GM18526 (cell line): ENCODE results near the gene SARS1.

ENCODE experiments used
- POLR2A ChIP-seq: IDR thresholded peaks from 3 replicates; pipeline ENCODE4 v1.6.1; 2011; ENCODE audit not compliant: insufficient read length; ENCODE audit errors: extremely low read depth

Gene SARS1

DNA sequence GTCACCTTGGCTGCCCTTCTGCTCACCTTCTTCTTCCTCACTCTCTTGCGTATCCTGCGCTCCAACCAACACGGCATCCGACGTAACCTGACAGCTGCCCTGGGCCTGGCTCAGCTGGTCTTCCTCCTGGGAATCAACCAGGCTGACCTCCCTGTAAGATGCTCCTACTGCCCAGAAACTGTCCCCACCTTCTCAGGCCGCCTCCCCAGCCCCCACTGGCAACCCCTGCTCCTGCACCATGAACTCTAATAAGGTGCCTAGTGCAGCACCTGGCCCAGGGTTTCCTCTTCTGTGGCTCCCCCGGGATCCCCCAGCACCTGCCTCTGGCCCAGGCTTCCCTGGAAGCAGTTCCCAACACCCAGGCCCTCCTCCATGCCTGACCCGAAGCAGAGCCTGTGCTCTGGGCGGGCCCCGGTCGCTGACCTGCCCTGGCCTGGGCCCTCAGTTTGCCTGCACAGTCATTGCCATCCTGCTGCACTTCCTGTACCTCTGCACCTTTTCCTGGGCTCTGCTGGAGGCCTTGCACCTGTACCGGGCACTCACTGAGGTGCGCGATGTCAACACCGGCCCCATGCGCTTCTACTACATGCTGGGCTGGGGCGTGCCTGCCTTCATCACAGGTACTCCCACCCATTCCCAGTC lies 56.4 kb downstream of the SARS1 start:
- no peak for TF ChIP-seq POLR2A

DNA sequence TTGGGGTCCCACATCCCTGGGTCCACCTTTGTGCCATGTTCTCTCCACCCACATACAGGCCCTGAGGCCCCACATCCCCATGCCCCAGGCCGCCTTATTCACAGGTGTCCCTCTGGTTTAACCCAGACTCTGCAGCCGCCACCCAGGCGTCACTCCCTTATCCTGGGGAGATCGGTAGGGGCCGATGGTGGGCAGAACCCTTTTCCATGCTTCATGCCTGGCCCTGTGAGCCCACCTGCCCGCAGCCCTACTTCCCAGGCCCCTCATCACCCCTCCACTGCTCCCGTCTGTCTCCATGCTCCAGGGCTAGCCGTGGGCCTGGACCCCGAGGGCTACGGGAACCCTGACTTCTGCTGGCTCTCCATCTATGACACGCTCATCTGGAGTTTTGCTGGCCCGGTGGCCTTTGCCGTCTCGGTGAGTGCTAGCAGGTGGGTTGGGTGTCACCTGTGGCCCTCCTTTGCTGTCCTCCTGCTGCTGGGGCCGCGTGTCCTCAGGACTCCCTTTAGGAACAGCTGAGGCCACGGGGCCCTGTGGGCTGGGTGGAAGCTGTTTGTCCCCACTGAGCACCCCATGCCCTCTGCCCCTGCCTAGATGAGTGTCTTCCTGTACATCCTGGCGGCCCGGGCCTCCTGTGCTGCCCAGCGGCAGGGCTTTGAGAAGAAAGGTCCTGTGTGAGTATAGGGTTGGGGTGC lies 57.1 kb downstream of the SARS1 start:
- TF ChIP-seq POLR2A: no peak

DNA sequence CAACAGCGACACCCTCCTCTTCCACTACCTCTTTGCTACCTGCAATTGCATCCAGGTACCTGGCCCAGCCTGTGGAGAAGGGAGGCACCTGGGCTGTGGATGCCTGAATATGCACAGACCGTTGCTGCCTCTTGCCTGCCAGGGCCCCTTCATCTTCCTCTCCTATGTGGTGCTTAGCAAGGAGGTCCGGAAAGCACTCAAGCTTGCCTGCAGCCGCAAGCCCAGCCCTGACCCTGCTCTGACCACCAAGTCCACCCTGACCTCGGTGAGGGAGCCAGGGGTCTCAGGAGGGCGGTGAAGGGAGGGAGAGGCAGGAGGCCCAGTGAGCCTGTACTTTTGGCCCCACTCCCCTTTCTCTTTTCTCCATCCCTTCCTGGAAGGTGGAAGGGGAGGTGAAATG lies 57.7 kb downstream of the SARS1 start:
- TF ChIP-seq POLR2A: no peak

DNA sequence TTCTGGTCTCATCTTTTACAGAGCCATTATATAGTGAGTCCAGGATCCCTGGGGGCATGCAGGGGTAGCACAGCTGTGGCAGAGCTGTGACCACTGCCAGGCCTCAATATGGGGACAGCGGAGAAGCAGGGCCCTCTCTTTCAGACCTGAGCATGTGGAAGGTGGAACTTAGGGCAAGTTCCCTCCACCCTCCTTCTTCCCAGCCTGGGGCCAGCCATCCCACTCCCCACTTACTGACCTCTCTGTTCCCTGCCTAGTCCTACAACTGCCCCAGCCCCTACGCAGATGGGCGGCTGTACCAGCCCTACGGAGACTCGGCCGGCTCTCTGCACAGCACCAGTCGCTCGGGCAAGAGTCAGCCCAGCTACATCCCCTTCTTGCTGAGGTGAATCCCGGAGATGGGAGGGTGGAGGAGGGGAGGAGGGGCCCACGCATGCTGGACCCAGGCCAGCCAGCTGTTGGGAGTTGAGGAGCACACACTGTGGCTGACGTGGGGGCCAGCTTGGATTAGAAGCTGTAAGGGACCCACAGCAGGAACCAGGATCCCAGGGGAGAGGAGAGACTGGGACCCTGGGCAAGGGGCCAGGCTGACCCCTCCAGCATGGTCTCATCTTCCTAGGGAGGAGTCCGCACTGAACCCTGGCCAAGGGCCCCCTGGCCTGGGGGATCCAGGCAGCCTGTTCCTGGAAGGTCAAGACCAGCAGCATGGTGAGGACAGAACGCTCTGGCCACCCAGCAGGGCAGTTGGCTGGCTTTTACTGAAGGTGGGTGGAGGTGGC lies 58.5 kb downstream of the SARS1 start:
- no peak for TF ChIP-seq POLR2A

DNA sequence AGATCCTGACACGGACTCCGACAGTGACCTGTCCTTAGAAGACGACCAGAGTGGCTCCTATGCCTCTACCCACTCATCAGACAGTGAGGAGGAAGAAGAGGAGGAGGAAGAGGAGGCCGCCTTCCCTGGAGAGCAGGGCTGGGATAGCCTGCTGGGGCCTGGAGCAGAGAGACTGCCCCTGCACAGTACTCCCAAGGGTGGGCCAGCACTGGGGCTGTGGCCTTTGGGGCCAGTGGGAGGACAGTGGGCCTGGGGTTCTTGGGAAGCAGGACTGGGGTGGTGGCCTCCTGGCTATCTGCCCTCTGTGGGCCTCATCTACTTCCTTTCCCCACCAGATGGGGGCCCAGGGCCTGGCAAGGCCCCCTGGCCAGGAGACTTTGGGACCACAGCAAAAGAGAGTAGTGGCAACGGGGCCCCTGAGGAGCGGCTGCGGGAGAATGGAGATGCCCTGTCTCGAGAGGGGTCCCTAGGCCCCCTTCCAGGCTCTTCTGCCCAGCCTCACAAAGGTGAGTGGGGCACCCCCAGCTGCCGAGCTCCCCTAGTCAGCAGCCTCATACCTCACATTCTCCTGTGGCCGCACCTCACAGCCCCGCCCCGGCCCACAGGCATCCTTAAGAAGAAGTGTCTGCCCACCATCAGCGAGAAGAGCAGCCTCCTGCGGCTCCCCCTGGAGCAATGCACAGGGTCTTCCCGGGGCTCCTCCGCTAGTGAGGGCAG lies 59.3 kb downstream of the SARS1 start:
- TF ChIP-seq POLR2A: no peak

DNA sequence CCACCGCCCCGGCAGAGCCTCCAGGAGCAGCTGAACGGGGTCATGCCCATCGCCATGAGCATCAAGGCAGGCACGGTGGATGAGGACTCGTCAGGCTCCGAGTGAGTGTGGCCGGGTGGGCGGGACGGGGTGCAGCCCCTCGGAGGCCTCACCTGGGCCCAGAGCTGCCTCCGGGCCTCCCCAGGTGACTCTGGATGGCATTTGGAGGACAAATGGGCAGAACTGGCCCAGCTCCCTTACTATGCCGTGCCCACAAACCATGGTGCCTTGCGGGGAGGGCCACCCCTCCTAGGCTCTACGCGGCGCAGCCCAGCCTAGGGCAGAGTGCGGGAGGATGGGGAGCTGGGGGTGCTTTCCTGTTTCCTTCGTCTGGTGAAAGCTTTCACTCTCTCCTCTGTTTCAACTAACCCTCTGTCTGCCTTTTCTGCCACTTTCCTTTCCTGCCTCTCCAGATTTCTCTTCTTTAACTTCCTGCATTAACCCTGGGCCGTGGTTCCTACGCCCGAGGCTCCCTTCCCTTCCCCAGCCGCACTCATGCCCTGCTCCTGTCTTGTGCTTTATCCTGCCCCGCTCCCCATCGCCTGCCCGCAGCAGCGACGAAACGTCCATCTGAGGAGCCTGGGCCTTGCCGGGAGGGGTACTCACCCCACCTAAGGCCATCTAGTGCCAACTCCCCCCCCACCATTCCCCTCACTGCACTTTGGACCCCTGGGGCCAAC lies 60.0 kb downstream of the SARS1 start:
- TF ChIP-seq POLR2A: no peak

DNA sequence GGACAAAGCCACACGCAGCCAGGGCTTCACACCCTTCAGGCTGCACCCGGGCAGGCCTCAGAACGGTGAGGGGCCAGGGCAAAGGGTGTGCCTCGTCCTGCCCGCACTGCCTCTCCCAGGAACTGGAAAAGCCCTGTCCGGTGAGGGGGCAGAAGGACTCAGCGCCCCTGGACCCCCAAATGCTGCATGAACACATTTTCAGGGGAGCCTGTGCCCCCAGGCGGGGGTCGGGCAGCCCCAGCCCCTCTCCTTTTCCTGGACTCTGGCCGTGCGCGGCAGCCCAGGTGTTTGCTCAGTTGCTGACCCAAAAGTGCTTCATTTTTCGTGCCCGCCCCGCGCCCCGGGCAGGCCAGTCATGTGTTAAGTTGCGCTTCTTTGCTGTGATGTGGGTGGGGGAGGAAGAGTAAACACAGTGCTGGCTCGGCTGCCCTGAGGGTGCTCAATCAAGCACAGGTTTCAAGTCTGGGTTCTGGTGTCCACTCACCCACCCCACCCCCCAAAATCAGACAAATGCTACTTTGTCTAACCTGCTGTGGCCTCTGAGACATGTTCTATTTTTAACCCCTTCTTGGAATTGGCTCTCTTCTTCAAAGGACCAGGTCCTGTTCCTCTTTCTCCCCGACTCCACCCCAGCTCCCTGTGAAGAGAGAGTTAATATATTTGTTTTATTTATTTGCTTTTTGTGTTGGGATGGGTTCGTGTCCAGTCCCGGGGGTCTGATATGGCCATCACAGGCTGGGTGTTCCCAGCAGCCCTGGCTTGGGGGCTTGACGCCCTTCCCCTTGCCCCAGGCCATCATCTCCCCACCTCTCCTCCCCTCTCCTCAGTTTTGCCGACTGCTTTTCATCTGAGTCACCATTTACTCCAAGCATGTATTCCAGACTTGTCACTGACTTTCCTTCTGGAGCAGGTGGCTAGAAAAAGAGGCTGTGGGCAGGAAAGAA lies 61.1 kb downstream of the SARS1 start:
- no peak for TF ChIP-seq POLR2A

DNA sequence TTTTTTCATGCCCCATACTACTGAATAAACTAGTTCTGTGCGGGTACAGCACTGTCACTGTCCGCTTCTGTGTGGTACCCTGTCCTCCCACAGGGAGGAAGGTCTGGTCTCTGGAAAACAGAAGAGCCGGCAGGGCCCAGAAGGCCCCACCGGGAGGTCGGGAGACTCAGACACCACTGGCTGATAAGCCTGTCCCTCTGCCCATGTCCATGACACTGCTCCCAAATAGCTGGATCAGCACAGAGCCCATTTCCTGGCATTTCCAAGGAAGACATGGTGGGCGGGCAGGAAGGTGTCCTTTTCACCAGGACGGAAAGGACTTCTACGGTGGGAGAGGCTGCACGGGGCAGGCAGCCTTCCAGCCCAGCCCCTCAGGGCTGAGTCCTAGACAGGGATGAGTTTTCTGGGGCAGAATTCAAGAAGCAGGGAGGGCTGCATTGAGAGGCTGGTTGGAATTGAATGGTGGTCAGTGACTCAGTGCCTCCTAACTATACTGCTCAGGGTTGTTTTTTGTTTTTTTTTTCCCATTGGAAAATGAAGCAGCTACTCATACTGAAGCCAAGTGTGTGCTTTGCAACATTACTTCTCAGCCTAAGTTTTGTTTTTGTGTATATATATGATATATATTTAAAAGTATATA lies 62.1 kb downstream of the SARS1 start:
- TF ChIP-seq POLR2A: no peak

DNA sequence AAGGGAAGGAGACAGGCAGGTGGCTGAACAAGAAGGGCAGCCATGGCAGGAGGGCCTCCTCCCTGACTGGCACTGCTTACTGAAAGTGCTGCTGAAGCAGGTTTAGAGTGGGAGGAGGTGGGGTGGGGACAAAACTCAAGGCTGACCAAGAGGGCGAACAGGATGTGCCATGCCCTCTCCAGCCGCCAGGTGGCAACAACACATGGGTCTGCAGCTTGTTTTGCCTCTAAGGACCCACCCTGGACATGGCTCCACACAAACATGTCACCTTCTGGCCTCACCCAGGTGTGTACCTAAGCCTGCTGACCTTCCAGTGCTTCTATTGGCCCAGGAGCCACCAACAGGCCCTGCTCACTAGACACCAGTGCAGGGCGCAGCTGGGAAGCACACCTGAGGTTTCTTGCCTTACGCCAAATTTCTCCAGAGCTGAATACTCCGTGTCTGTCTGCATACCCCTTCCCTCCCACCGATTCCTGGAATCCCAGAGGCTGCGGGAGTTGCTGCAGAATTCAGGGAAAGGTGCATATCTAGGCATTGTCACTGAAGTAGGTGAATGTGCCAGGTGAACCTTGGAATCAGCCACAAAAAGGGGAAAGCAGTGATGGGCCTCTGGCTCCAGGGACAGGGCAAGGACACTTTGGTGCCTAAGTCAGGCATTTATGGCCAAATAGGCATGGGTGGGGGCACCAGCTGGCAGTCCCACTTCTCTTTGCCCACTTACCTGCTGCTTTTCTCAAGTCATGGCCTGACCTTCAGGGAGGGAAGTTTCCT lies 63.9 kb downstream of the SARS1 start:
- TF ChIP-seq POLR2A: no peak

DNA sequence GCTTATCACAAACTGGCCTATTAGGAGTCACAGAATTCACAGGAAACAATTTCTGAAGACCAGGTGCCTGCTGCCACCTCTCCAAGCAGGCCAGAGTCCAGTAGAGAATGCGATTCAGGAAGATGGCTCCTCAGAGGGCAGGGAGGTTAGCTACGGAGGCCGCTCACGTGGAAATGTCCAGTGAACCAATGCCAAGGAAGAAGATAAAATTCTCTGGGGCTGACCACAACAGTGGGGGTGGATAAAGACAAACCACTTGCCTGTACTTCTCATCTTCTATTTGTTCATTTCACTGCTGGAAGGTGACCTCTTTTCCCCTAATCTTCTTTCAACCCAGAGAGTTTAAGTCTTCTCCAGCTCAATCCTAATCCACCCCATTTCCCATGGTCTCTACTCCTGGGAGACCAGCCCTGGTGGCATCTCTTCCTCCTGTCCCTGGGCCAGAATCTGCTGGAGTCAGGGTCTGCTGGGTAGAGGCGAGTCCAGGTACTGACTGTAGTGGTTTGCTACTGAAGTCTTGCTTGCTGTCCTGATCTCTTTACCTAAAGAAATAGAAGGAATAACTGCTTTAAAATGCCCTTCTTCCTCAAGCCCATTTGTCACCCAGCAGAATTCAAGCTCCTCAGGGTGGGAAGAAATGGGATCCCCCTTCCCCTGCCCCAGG lies 66.0 kb downstream of the SARS1 start:
- no peak for TF ChIP-seq POLR2A

DNA sequence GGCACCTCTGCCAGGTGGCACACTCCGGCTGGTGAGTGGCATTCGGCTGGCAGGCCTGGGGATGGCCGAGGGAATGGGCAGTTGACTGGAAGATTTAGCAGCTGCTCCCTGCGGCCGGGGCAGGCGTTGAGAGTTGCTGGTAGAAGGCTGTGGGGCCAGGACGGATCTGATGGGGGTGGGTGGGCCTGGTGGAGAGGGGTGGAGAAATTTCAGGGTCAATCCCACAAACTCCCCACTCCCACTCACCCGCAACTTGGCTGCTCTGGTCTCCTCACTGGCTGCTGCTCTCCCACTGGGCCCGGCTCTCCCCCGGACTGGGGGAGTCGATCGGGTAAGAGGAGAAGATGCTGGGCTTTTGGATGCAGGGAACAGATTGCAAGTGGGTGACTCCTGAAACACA lies 67.1 kb downstream of the SARS1 start:
- TF ChIP-seq POLR2A: no peak
